GM23338 (cell line): ENCODE measurements around the gene TP53I13. TPM values are rescaled to one million over a fixed set of nuclear protein-coding genes. Genes with fewer than 3 reads are reported as not detected.

Experiments used
- ATAC-seq: fragments of 200-7000 bp; cut with Tn5 transposase; 3 replicates; pipeline ENCODE4 v1.9.1; 2020
- DNase-seq: peaks from one replicate; pipeline ENCODE4 v3.0.0-alpha.2; 2015; ENCODE audit warnings: low spot score
- H2AFZ ChIP-seq: fragments of 200-600 bp; sonication (generic); 2 replicates; pipeline ENCODE4 v1.8.0; 2016; ENCODE audit warnings: antibody characterized with exemption, mild to moderate bottlenecking, moderate library complexity
- H3F3A ChIP-seq: fragments of 200-600 bp; sonication (generic); replicated peaks from 2 replicates; pipeline ENCODE4 v1.8.0; 2017; ENCODE audit warnings: antibody characterized with exemption, mixed run types, low read depth
- H3K27ac ChIP-seq: fragments of 200-600 bp; sonication (generic); 2 replicates; pipeline ENCODE4 v1.6.1; 2016; ENCODE audit warnings: low read depth
- H3K27me3 ChIP-seq: fragments of 200-600 bp; sonication (generic); 2 replicates; pipeline ENCODE4 v1.8.0; 2016; ENCODE audit warnings: mild to moderate bottlenecking, mixed run types, moderate library complexity; ENCODE audit not compliant: insufficient read depth
- H3K36me3 ChIP-seq: fragments of 200-600 bp; sonication (generic); 2 replicates; pipeline ENCODE4 v1.8.0; 2016; ENCODE audit warnings: mild to moderate bottlenecking; ENCODE audit not compliant: insufficient read depth
- H3K4me1 ChIP-seq: fragments of 200-600 bp; sonication (generic); 2 replicates; pipeline ENCODE4 v1.8.0; 2016; ENCODE audit warnings: mild to moderate bottlenecking, moderate library complexity; ENCODE audit not compliant: insufficient read depth
- H3K4me2 ChIP-seq: fragments of 200-600 bp; sonication (generic); 2 replicates; pipeline ENCODE4 v1.7.1; 2017; ENCODE audit warnings: mixed run types
- H3K4me3 ChIP-seq: fragments of 200-600 bp; sonication (generic); 2 replicates; pipeline ENCODE4 v1.6.1; 2016; ENCODE audit warnings: mixed run types
- H3K79me2 ChIP-seq: fragments of 200-600 bp; sonication (generic); replicated peaks from 2 replicates; pipeline ENCODE4 v1.8.0; 2017; ENCODE audit warnings: mild to moderate bottlenecking; ENCODE audit not compliant: insufficient read depth
- H3K9me2 ChIP-seq: fragments of 200-600 bp; sonication (generic); 2 replicates; pipeline ENCODE4 v1.8.0; 2017; ENCODE audit not compliant: insufficient read depth
- H4K20me1 ChIP-seq: fragments of 200-600 bp; sonication (generic); replicated peaks from 2 replicates; pipeline ENCODE4 v1.8.0; 2017; ENCODE audit warnings: mild to moderate bottlenecking; ENCODE audit not compliant: insufficient read depth
- H3K27ac Mint-ChIP-seq: 2 replicates; pipeline ENCODE4 v1.8.0; 2020; ENCODE audit warnings: inconsistent platforms, mild to moderate bottlenecking, moderate library complexity, mixed read lengths
- H3K27me3 Mint-ChIP-seq: 3 replicates; pipeline ENCODE4 v1.8.0; 2022; ENCODE audit warnings: low read depth, mild to moderate bottlenecking, moderate library complexity, mixed read lengths, inconsistent platforms; ENCODE audit not compliant: insufficient read depth, poor library complexity
- H3K36me3 Mint-ChIP-seq: 3 replicates; pipeline ENCODE4 v1.8.0; 2021; ENCODE audit warnings: low read depth, mild to moderate bottlenecking, inconsistent platforms, moderate library complexity, mixed read lengths
- H3K4me1 Mint-ChIP-seq: 3 replicates; pipeline ENCODE4 v1.8.0; 2020; ENCODE audit warnings: mild to moderate bottlenecking, inconsistent platforms, mixed read lengths
- H3K4me3 Mint-ChIP-seq: 3 replicates; pipeline ENCODE4 v1.8.0; 2021; ENCODE audit warnings: moderate library complexity, mild to moderate bottlenecking, inconsistent platforms, mixed read lengths
- H3K9me3 Mint-ChIP-seq: 3 replicates; pipeline ENCODE4 v1.8.0; 2020; ENCODE audit warnings: moderate library complexity, mild to moderate bottlenecking, inconsistent platforms, mixed read lengths
- CTCF ChIP-seq, 2 experiments: fragments of 200-600 bp in 1 of 2; sonication (generic) in 1 of 2; conservative IDR thresholded peaks; 2 replicates each; pipeline versions ENCODE4 v1.5.1 to v1.6.1; 2016 to 2017; ENCODE audit warnings: antibody characterized with exemption in 2 of 2, low read depth in 2 of 2, mild to moderate bottlenecking in 2 of 2, moderate library complexity in 1 of 2
- ETS1 ChIP-seq: IDR thresholded peaks from 2 replicates; pipeline ENCODE4 v1.6.1; 2016; ENCODE audit warnings: antibody characterized with exemption
- EZH2phosphoT487 ChIP-seq: fragments of 200-600 bp; sonication (generic); IDR thresholded peaks from one replicate; pipeline ENCODE4 v1.8.1; 2018; ENCODE audit warnings: antibody characterized with exemption; ENCODE audit not compliant: unreplicated experiment
- JUNB ChIP-seq: IDR thresholded peaks from one replicate; pipeline ENCODE4 v1.6.1; 2016; ENCODE audit warnings: antibody characterized with exemption; ENCODE audit not compliant: unreplicated experiment
- REST ChIP-seq: IDR thresholded peaks from one replicate; pipeline ENCODE4 v1.6.1; 2018; ENCODE audit warnings: antibody characterized with exemption; ENCODE audit not compliant: unreplicated experiment
- ZNF331 ChIP-seq: fragments of 250-450 bp; sonication (Bioruptor Pico); IDR thresholded peaks from 2 replicates; pipeline ENCODE4 v1.5.0; 2020; ENCODE audit warnings: low read depth, mild to moderate bottlenecking, moderate library complexity
- ZNF462 ChIP-seq: fragments of 250-450 bp; sonication (Bioruptor Pico); IDR thresholded peaks from 2 replicates; pipeline ENCODE4 v1.5.0; 2020; ENCODE audit warnings: mild to moderate bottlenecking, moderate library complexity
- polyA plus RNA-seq: library from polyadenylated mRNA; unstranded; fragments of >200 nt; fragmentation: Nextera tagmentation; extraction: Ambion mirVana; gene quantifications from 2 replicates; pipeline ENCODE4 v1.2.1, GENCODE V29; 2016
- total RNA-seq: library from RNA; depleted of rRNA; stranded (reverse); fragments of >200 nt; shearing (Covaris generic); gene quantifications from 2 replicates; pipeline ENCODE4 v1.2.3, GENCODE V29; 2014

Gene TP53I13
- total and polyA plus RNA-seq, 2 experiments from 2014 or later: 21.0 to 38.9 TPM

- TF ChIP-seq ZNF462 (CRISPR knock-in tag) (no peak), EZH2phosphoT487 (no peak), ZNF331 (no peak), REST (no peak), JUNB (no peak), CTCF (conservative IDR thresholded peaks at IDR 0.05; ENCODE audit: low read depth in 2 of 2) (peak; percentile 54 to 68), ETS1 (no peak)
- Histone ChIP-seq H3K27ac (peak overlapping the region; percentile 72; the same call in 1 of the 2 replicates), H3K9me2 (no peaks in the 10 kb centered on the region), H4K20me1 (peaks cover 17% of the 10 kb centered on the region), H2AFZ (no peak overlapping the region), H3K4me2 (peak overlapping the region; percentile 69), H3F3A (peaks cover 11% of the 10 kb centered on the region; the same call in 1 of the 2 replicates), H3K4me1 (peaks cover 34% of the 10 kb centered on the region), H3K36me3 (no peaks in the 10 kb centered on the region), H3K79me2 (peaks cover 44% of the 10 kb centered on the region), H3K4me3 (peak overlapping the region; percentile 24; the same call in 1 of the 2 replicates), H3K27me3 (peaks cover 6% of the 10 kb centered on the region)
- Mint-ChIP-seq H3K4me3 (no peak overlapping the region), H3K9me3 (no peaks in the 10 kb centered on the region), H3K36me3 (peaks cover 20% of the 10 kb centered on the region), H3K4me1 (peaks cover 43% of the 10 kb centered on the region), H3K27me3 (peaks cover 14% of the 10 kb centered on the region), H3K27ac (no peak overlapping the region)
- DNase-seq (peak; percentile 41), ATAC-seq (peak; percentile 9)
Observed at GRCh38 chr17:29585080-29585751, 16.7 kb downstream of the TP53I13 start.
